SU-DHL-6 (cell line): ENCODE measurements around the gene NRG3.

Source experiments
- H2AFZ ChIP-seq: fragments of 200-600 bp; sonication (generic); 2 replicates; pipeline ENCODE4 v1.6.1; 2014; ENCODE audit warnings: low read depth, mild to moderate bottlenecking, moderate library complexity, mixed read lengths, antibody characterized with exemption, low read length; ENCODE audit not compliant: severe bottlenecking
- H3F3A ChIP-seq: fragments of 200-600 bp; shearing (Covaris generic); 2 replicates; pipeline ENCODE4 v1.6.0; 2016; ENCODE audit warnings: antibody characterized with exemption, mild to moderate bottlenecking; ENCODE audit not compliant: insufficient read depth
- H3K27ac ChIP-seq: fragments of 200-600 bp; sonication (generic); 2 replicates; pipeline ENCODE4 v1.5.1; 2016; ENCODE audit warnings: low read depth, mild to moderate bottlenecking, low read length, moderate library complexity, mixed read lengths
- H3K27me3 ChIP-seq: fragments of 200-600 bp; sonication (generic), shearing (Covaris generic); 2 replicates; pipeline ENCODE4 v1.6.0; 2014; ENCODE audit warnings: mild to moderate bottlenecking, low read length
- H3K36me3 ChIP-seq: fragments of 200-600 bp; sonication (generic); 2 replicates; pipeline ENCODE4 v1.6.1; 2014; ENCODE audit warnings: mild to moderate bottlenecking, low read length, mixed read lengths
- H3K4me2 ChIP-seq: fragments of 300-600, 200-600 bp; shearing (Covaris generic), sonication (generic); 2 replicates; pipeline ENCODE4 v1.6.0; 2014; ENCODE audit warnings: low read length, low read depth, mild to moderate bottlenecking; ENCODE audit not compliant: poor library complexity, severe bottlenecking
- H3K4me3 ChIP-seq: fragments of 200-600 bp; sonication (generic); 2 replicates; pipeline ENCODE4 v1.5.1; 2014; ENCODE audit warnings: antibody characterized with exemption, low read length, mild to moderate bottlenecking, mixed read lengths; ENCODE audit not compliant: insufficient read depth, poor library complexity, severe bottlenecking
- H3K79me2 ChIP-seq: fragments of 200-600 bp; sonication (generic); 2 replicates; pipeline ENCODE4 v1.6.1; 2014; ENCODE audit warnings: mild to moderate bottlenecking, low read length, moderate library complexity; ENCODE audit not compliant: insufficient read depth
- H3K9ac ChIP-seq: fragments of 200-600 bp; sonication (generic); 2 replicates; pipeline ENCODE4 v1.7.0; 2014; ENCODE audit warnings: mild to moderate bottlenecking, low read length
- H3K9me2 ChIP-seq: fragments of 200-600 bp; sonication (generic); replicated peaks from 2 replicates; pipeline ENCODE4 v1.6.1; 2014; ENCODE audit warnings: low read length; ENCODE audit not compliant: insufficient read depth
- H3K9me3 ChIP-seq: fragments of 200-600 bp; sonication (generic); 2 replicates; pipeline ENCODE4 v1.6.1; 2014; ENCODE audit warnings: low read length, mixed read lengths; ENCODE audit not compliant: insufficient read depth
- H4K20me1 ChIP-seq: fragments of 200-600 bp; sonication (generic); 2 replicates; pipeline ENCODE4 v1.6.1; 2014; ENCODE audit warnings: low read depth, mild to moderate bottlenecking, antibody characterized with exemption, low read length, moderate library complexity, mixed read lengths
- CTCF ChIP-seq: fragments of 200-600 bp; sonication (generic); IDR thresholded peaks from one replicate; pipeline ENCODE4 v1.5.1; 2017; ENCODE audit warnings: antibody characterized with exemption, mild to moderate bottlenecking, low read length, moderate library complexity; ENCODE audit not compliant: insufficient read depth, poor library complexity, severe bottlenecking
- EZH2phosphoT487 ChIP-seq: fragments of 200-600 bp; sonication (generic), shearing (Covaris generic); conservative IDR thresholded peaks from 2 replicates; pipeline ENCODE4 v1.6.1; 2018; ENCODE audit warnings: mild to moderate bottlenecking, antibody characterized with exemption, low read length, moderate library complexity, mixed read lengths

The NRG3 gene

GRCh38 chr10:82874671-82875070, 999.7 kb downstream of the NRG3 start:
- no peaks in the 10 kb centered on the region for H3F3A ChIP-seq
- H3K27me3 ChIP-seq = no peaks in the 10 kb centered on the region
- no peak overlapping the region for H3K4me2 ChIP-seq
- no peaks in the 10 kb centered on the region for H3K9me3 ChIP-seq
- no peaks in the 10 kb centered on the region for H3K79me2 ChIP-seq
- no peak overlapping the region for H3K9ac ChIP-seq
- H2AFZ ChIP-seq = no peak overlapping the region
- H3K9me2 ChIP-seq = no peaks in the 10 kb centered on the region
- H4K20me1 ChIP-seq = no peaks in the 10 kb centered on the region
- H3K4me3 ChIP-seq = no peak overlapping the region
- H3K27ac ChIP-seq = no peak overlapping the region
- H3K36me3 ChIP-seq = no peaks in the 10 kb centered on the region
- TF ChIP-seq EZH2phosphoT487 (no peak), CTCF (no peak)

GRCh38 chr10:82880776-82881290, 1005.8 kb downstream of the NRG3 start:
- Histone ChIP-seq H3K27me3 (no peaks in the 10 kb centered on the region), H3K4me2 (no peak overlapping the region), H3K27ac (no peak overlapping the region), H3K36me3 (no peaks in the 10 kb centered on the region), H3K9ac (no peak overlapping the region), H3K9me3 (no peaks in the 10 kb centered on the region), H2AFZ (no peak overlapping the region), H3F3A (no peaks in the 10 kb centered on the region), H3K4me3 (no peak overlapping the region), H3K79me2 (no peaks in the 10 kb centered on the region), H4K20me1 (no peaks in the 10 kb centered on the region), H3K9me2 (no peaks in the 10 kb centered on the region)
- TF ChIP-seq CTCF (no peak), EZH2phosphoT487 (no peak)

- Histone ChIP-seq H3K9me3 (no peaks in the 10 kb centered on the region), H3F3A (no peaks in the 10 kb centered on the region), H3K36me3 (no peaks in the 10 kb centered on the region), H3K9ac (no peak overlapping the region), H3K9me2 (no peaks in the 10 kb centered on the region), H2AFZ (no peak overlapping the region), H3K79me2 (no peaks in the 10 kb centered on the region), H3K27me3 (no peaks in the 10 kb centered on the region), H3K4me2 (no peak overlapping the region), H4K20me1 (no peaks in the 10 kb centered on the region), H3K4me3 (no peak overlapping the region), H3K27ac (no peak overlapping the region)
- TF ChIP-seq EZH2phosphoT487 = no peak
- TF ChIP-seq CTCF = no peak
Observed at GRCh38 chr10:82882722-82883121, 1007.7 kb downstream of the NRG3 start.

GRCh38 chr10:82883603-82884002, 1008.6 kb downstream of the NRG3 start:
- H3F3A ChIP-seq = no peaks in the 10 kb centered on the region
- H3K4me3 ChIP-seq = no peak overlapping the region
- no peaks in the 10 kb centered on the region for H3K27me3 ChIP-seq
- H3K36me3 ChIP-seq = no peaks in the 10 kb centered on the region
- H2AFZ ChIP-seq = no peak overlapping the region
- no peak for TF ChIP-seq CTCF
- TF ChIP-seq EZH2phosphoT487 = no peak
- H4K20me1 ChIP-seq = no peaks in the 10 kb centered on the region
- no peak overlapping the region for H3K9ac ChIP-seq
- no peaks in the 10 kb centered on the region for H3K9me2 ChIP-seq
- H3K9me3 ChIP-seq = no peaks in the 10 kb centered on the region
- no peak overlapping the region for H3K27ac ChIP-seq
- H3K4me2 ChIP-seq = no peak overlapping the region
- no peaks in the 10 kb centered on the region for H3K79me2 ChIP-seq
